Loucy (cell line): ENCODE measurements around the gene GPR37.

Experiments used
- H2AFZ ChIP-seq: fragments of 200-600 bp; sonication (generic); 2 replicates; pipeline ENCODE4 v1.6.0; 2016; ENCODE audit warnings: antibody characterized with exemption, mild to moderate bottlenecking, low read length, moderate library complexity
- H3F3A ChIP-seq: fragments of 200-600 bp; 2 replicates; pipeline ENCODE4 v1.6.0; 2016; ENCODE audit warnings: antibody characterized with exemption, low read depth, mild to moderate bottlenecking
- H3K27me3 ChIP-seq: fragments of 200-600 bp; sonication (generic); 2 replicates; pipeline ENCODE4 v1.6.1; 2014; ENCODE audit warnings: low read length, mild to moderate bottlenecking; ENCODE audit not compliant: insufficient read depth, poor library complexity, severe bottlenecking
- H3K36me3 ChIP-seq: fragments of 200-600 bp; sonication (generic); 2 replicates; pipeline ENCODE4 v1.6.1; 2016; ENCODE audit warnings: low read length; ENCODE audit not compliant: insufficient read depth
- H3K4me1 ChIP-seq: fragments of 200-600 bp; sonication (generic); 2 replicates; pipeline ENCODE4 v1.5.1; 2014; ENCODE audit warnings: low read length, mild to moderate bottlenecking; ENCODE audit not compliant: insufficient read depth, poor library complexity, severe bottlenecking
- H3K4me2 ChIP-seq: fragments of 200-600 bp; sonication (generic); 2 replicates; pipeline ENCODE4 v1.6.0; 2014; ENCODE audit warnings: antibody characterized with exemption, low read length, low read depth, mild to moderate bottlenecking; ENCODE audit not compliant: poor library complexity, severe bottlenecking
- H3K4me3 ChIP-seq: fragments of 200-600 bp; sonication (generic); 2 replicates; pipeline ENCODE4 v1.5.1; 2014; ENCODE audit warnings: low read length, mild to moderate bottlenecking, mixed read lengths; ENCODE audit not compliant: poor library complexity, severe bottlenecking
- H3K79me2 ChIP-seq: fragments of 200-600 bp; sonication (generic); 2 replicates; pipeline ENCODE4 v1.6.1; 2014; ENCODE audit warnings: low read length; ENCODE audit not compliant: insufficient read depth
- H3K9ac ChIP-seq: fragments of 200-600 bp; sonication (generic); 2 replicates; pipeline ENCODE4 v1.6.0; 2014; ENCODE audit warnings: mild to moderate bottlenecking, low read depth, low read length, moderate library complexity; ENCODE audit not compliant: poor library complexity, severe bottlenecking
- H3K9me2 ChIP-seq: fragments of 200-600 bp; sonication (generic); replicated peaks from 2 replicates; pipeline ENCODE4 v1.6.1; 2016; ENCODE audit warnings: low read depth, low read length, mixed read lengths
- H3K9me3 ChIP-seq: fragments of 200-600 bp; sonication (generic); 2 replicates; pipeline ENCODE4 v1.6.1; 2014; ENCODE audit warnings: mild to moderate bottlenecking, antibody characterized with exemption, low read length, low read depth; ENCODE audit not compliant: insufficient read depth
- H4K20me1 ChIP-seq: fragments of 200-600 bp; sonication (generic); 2 replicates; pipeline ENCODE4 v1.6.0; 2014; ENCODE audit warnings: antibody characterized with exemption, low read length, mild to moderate bottlenecking; ENCODE audit not compliant: insufficient read depth, poor library complexity, severe bottlenecking
- CTCF ChIP-seq: fragments of 200-600 bp; sonication (generic); conservative IDR thresholded peaks from 2 replicates; pipeline ENCODE4 v1.5.1; 2014; ENCODE audit warnings: mild to moderate bottlenecking, antibody characterized with exemption, low read length
- EZH2phosphoT487 ChIP-seq: fragments of 200-600 bp; IDR thresholded peaks from 2 replicates; pipeline ENCODE4 v1.6.1; 2018; ENCODE audit warnings: antibody characterized with exemption, mild to moderate bottlenecking, moderate library complexity, borderline replicate concordance

Gene GPR37

GRCh38 chr7:124773339-124773738, 7.7 kb upstream of the GPR37 start:
- no peaks in the 10 kb centered on the region for H3K79me2 ChIP-seq
- H3K9ac ChIP-seq = no peak overlapping the region
- H3K4me1 ChIP-seq = no peaks in the 10 kb centered on the region
- H3K27me3 ChIP-seq = no peaks in the 10 kb centered on the region
- H3K9me3 ChIP-seq = no peaks in the 10 kb centered on the region
- no peaks in the 10 kb centered on the region for H3K36me3 ChIP-seq
- H3F3A ChIP-seq = no peaks in the 10 kb centered on the region
- no peaks in the 10 kb centered on the region for H3K9me2 ChIP-seq
- H3K4me3 ChIP-seq = no peak overlapping the region
- H2AFZ ChIP-seq = no peak overlapping the region
- no peak for TF ChIP-seq CTCF
- TF ChIP-seq EZH2phosphoT487 = no peak
- H4K20me1 ChIP-seq = no peaks in the 10 kb centered on the region
- no peak overlapping the region for H3K4me2 ChIP-seq

DNA sequence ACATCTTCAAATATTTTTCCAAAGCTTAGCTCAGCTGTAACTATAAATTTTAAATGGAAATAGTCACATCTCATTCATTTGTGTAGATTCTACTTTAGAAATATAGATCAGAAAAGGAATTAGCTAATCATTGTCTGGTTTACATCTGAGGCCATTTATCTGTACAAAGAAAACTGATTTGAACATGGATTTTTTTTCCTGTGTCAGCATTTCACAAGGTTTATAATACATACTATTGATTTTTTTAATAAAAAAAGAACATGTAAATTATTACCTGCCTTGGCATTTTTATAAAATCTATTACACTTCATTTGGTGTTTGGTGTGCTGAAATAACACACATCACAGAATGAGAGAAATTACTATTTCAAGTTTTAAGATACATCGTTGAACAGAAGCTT, 3.5 kb upstream of the GPR37 start:
- H3K79me2 ChIP-seq = no peaks in the 10 kb centered on the region
- H4K20me1 ChIP-seq = no peaks in the 10 kb centered on the region
- no peaks in the 10 kb centered on the region for H3K36me3 ChIP-seq
- no peak overlapping the region for H3K4me2 ChIP-seq
- no peaks in the 10 kb centered on the region for H3F3A ChIP-seq
- H3K9ac ChIP-seq = no peak overlapping the region
- no peaks in the 10 kb centered on the region for H3K4me1 ChIP-seq
- no peak overlapping the region for H2AFZ ChIP-seq
- H3K9me2 ChIP-seq = no peaks in the 10 kb centered on the region
- H3K9me3 ChIP-seq = no peaks in the 10 kb centered on the region; the same call in 1 of the 2 replicates
- TF ChIP-seq EZH2phosphoT487 (no peak), CTCF (no peak)
- H3K27me3 ChIP-seq = no peaks in the 10 kb centered on the region
- no peak overlapping the region for H3K4me3 ChIP-seq

- Histone ChIP-seq H3K36me3 (no peaks in the 10 kb centered on the region), H3K4me2 (no peak overlapping the region), H3K4me3 (no peak overlapping the region), H3K4me1 (no peaks in the 10 kb centered on the region), H3F3A (no peaks in the 10 kb centered on the region), H3K79me2 (no peaks in the 10 kb centered on the region), H3K9me3 (no peaks in the 10 kb centered on the region; the same call in 1 of the 2 replicates), H3K27me3 (no peaks in the 10 kb centered on the region), H4K20me1 (no peaks in the 10 kb centered on the region), H2AFZ (no peak overlapping the region), H3K9ac (no peak overlapping the region), H3K9me2 (no peaks in the 10 kb centered on the region)
- no peak for TF ChIP-seq CTCF
- no peak for TF ChIP-seq EZH2phosphoT487
Measured at GRCh38 chr7:124768525-124768924, 2.9 kb upstream of the GPR37 start.
